A673 (cell line): ENCODE measurements around the gene TRIM15.

ENCODE experiments used
- CTCF ChIP-seq: fragments of 300-800, 200-600 bp; sonication (generic); conservative IDR thresholded peaks from 2 replicates; pipeline ENCODE4 v1.5.1; 2017; ENCODE audit warnings: low read depth, mild to moderate bottlenecking, antibody characterized with exemption, low read length, moderate library complexity, mixed read lengths
- EZH2 ChIP-seq: fragments of 200-600 bp; sonication (generic); IDR thresholded peaks from 2 replicates; pipeline ENCODE4 v1.6.1; 2017; ENCODE audit warnings: borderline replicate concordance, low read depth, mild to moderate bottlenecking, mixed read lengths, antibody characterized with exemption, low read length; ENCODE audit not compliant: poor library complexity, severe bottlenecking

- TF ChIP-seq EZH2, result no peak
- no peak for TF ChIP-seq CTCF
These were observed 50.8 kb downstream of the TRIM15 start for GRCh38 chr6:30213957-30214656.
